IMR-90 (cell line): Measurements from ENCODE around the gene TAS1R1. TPM values are rescaled to one million over a fixed set of nuclear protein-coding genes. Genes with fewer than 3 reads are reported as not detected.

ENCODE experiments used
- ATAC-seq: fragments of 200-7000 bp; cut with Tn5 transposase; 2 replicates; pipeline ENCODE4 v1.9.1; 2020; ENCODE audit warnings: low read depth, mild to moderate bottlenecking, moderate library complexity
- BruUV-seq: library from RNA; stranded (reverse); fragments of 400-500 nt; replicated peaks from 2 replicates; lab custom pipeline; 2021; lab: Mats Ljungman, UMichigan
- CTCF ChIA-PET: fragments of 300-600 bp; formaldehyde crosslinking; extraction: SDS; loops from one replicate; lab custom pipeline; 2021; ENCODE audit warnings: antibody characterized with exemption; lab: Yijun Ruan, JAX
- POLR2A ChIA-PET: fragments of 300-600 bp; sonication (Branson Sonifier 250); formaldehyde crosslinking; loops from one replicate; lab custom pipeline; 2022; ENCODE audit warnings: antibody characterized with exemption; ENCODE audit not compliant: unreplicated experiment; lab: Charles Lee
- DNase-seq: peaks from one replicate; pipeline ENCODE4 v3.0.0; 2013
- H2AFZ ChIP-seq: replicated peaks from 2 replicates; pipeline ENCODE3; 2013; ENCODE audit warnings: low read length, mild to moderate bottlenecking; ENCODE audit not compliant: poor library complexity
- H2AK5ac ChIP-seq: 2 replicates; pipeline ENCODE4 v1.6.1; 2013; ENCODE audit warnings: low read depth, low read length, inconsistent platforms
- H2AK9ac ChIP-seq: replicated peaks from 2 replicates; pipeline ENCODE3; 2013; ENCODE audit warnings: mild to moderate bottlenecking, low read depth, low read length, moderate library complexity; ENCODE audit not compliant: poor library complexity
- H2BK120ac ChIP-seq: 2 replicates; pipeline ENCODE4 v1.6.1; 2013; ENCODE audit warnings: low read depth, low read length, inconsistent platforms
- H2BK15ac ChIP-seq: 3 replicates; pipeline ENCODE4 v1.6.1; 2013; ENCODE audit warnings: low read depth, low read length, inconsistent platforms
- H2BK20ac ChIP-seq: 2 replicates; pipeline ENCODE4 v1.6.1; 2013; ENCODE audit warnings: low read depth, mild to moderate bottlenecking, inconsistent platforms, low read length, moderate library complexity
- H2BK5ac ChIP-seq: 2 replicates; pipeline ENCODE4 v1.6.1; 2013; ENCODE audit warnings: mild to moderate bottlenecking, low read depth, low read length, inconsistent platforms; ENCODE audit not compliant: poor library complexity, severe bottlenecking
- H3K14ac ChIP-seq: replicated peaks from 2 replicates; pipeline ENCODE4 v1.6.1; 2013; ENCODE audit warnings: low read depth, low read length, inconsistent platforms
- H3K18ac ChIP-seq: 2 replicates; pipeline ENCODE4 v1.6.1; 2013; ENCODE audit warnings: low read depth, low read length, control low read depth
- H3K23ac ChIP-seq: 2 replicates; pipeline ENCODE4 v1.6.1; 2013; ENCODE audit warnings: low read depth, low read length, inconsistent platforms
- H3K27ac ChIP-seq: 2 replicates; pipeline ENCODE4 v1.5.1; 2013; ENCODE audit warnings: mild to moderate bottlenecking, control low read depth, low read length; ENCODE audit not compliant: insufficient read depth
- H3K27me3 ChIP-seq: 2 replicates; pipeline ENCODE4 v1.6.1; 2013; ENCODE audit warnings: low read length; ENCODE audit not compliant: control insufficient read depth, insufficient read depth
- H3K36me3 ChIP-seq: 2 replicates; pipeline ENCODE4 v1.6.1; 2013; ENCODE audit warnings: low read length, mixed read lengths; ENCODE audit not compliant: control insufficient read depth, insufficient read depth
- H3K4ac ChIP-seq: 2 replicates; pipeline ENCODE4 v1.6.1; 2013; ENCODE audit warnings: low read depth, low read length, inconsistent platforms
- H3K4me1 ChIP-seq: 2 replicates; pipeline ENCODE4 v1.6.1; 2013; ENCODE audit warnings: low read length, mixed read lengths; ENCODE audit not compliant: control insufficient read depth, insufficient read depth
- H3K4me2 ChIP-seq: 2 replicates; pipeline ENCODE4 v1.6.1; 2013; ENCODE audit warnings: low read depth, mild to moderate bottlenecking, control low read depth, low read length, moderate library complexity
- H3K4me3 ChIP-seq: 2 replicates; pipeline ENCODE4 v1.5.1; 2013; ENCODE audit warnings: low read depth, mild to moderate bottlenecking, control low read depth, low read length, moderate library complexity; ENCODE audit not compliant: insufficient read depth
- H3K56ac ChIP-seq: 2 replicates; pipeline ENCODE4 v1.6.1; 2013; ENCODE audit warnings: low read length, inconsistent platforms; ENCODE audit not compliant: insufficient read depth; ENCODE audit errors: extremely low read depth
- H3K79me1 ChIP-seq, 2 experiments: 2 replicates each; pipeline ENCODE4 v1.6.1; 2013; ENCODE audit warnings: low read length in 2 of 2, inconsistent platforms in 1 of 2, low read depth in 1 of 2
- H3K9ac ChIP-seq: 2 replicates; pipeline ENCODE4 v1.6.1; 2013; ENCODE audit warnings: low read depth, low read length, control low read depth
- H3K9me1 ChIP-seq: 2 replicates; pipeline ENCODE4 v1.6.1; 2013; ENCODE audit warnings: low read length, inconsistent platforms; ENCODE audit not compliant: insufficient read depth
- H3K9me3 ChIP-seq: 2 replicates; pipeline ENCODE4 v1.6.1; 2013; ENCODE audit warnings: low read length; ENCODE audit not compliant: control insufficient read depth, insufficient read depth
- H4K20me1 ChIP-seq: 2 replicates; pipeline ENCODE4 v1.6.1; 2013; ENCODE audit warnings: low read length, inconsistent platforms; ENCODE audit not compliant: insufficient read depth
- H4K5ac ChIP-seq: 2 replicates; pipeline ENCODE4 v1.6.1; 2013; ENCODE audit warnings: mild to moderate bottlenecking, low read depth, low read length, control low read depth
- H4K8ac ChIP-seq, 2 experiments: 2 replicates each; pipeline ENCODE4 v1.6.1; 2013; ENCODE audit warnings: low read depth in 2 of 2, low read length in 2 of 2, control low read depth in 1 of 2, inconsistent platforms in 1 of 2
- H4K91ac ChIP-seq: 2 replicates; pipeline ENCODE4 v1.6.1; 2013; ENCODE audit warnings: low read depth, low read length, inconsistent platforms; ENCODE audit not compliant: insufficient read depth
- MAFK ChIP-seq: IDR thresholded peaks from 2 replicates; pipeline ENCODE4 v1.6.1; 2012; ENCODE audit warnings: low read depth, low read length, improper control_type of control experiment
- RFX5 ChIP-seq: IDR thresholded peaks from 2 replicates; pipeline ENCODE4 v1.8.0; 2012; ENCODE audit warnings: low read depth, mild to moderate bottlenecking, low read length, moderate library complexity
- WGBS, 2 experiments: methylation state at CpG; one replicate each; pipeline versions ENCODE4 v1.1.5 to v1.1.7; 2013; ENCODE audit warnings: missing lambda C conversion rate in 2 of 2; ENCODE audit not compliant: insufficient read length in 1 of 2; ENCODE audit errors: extremely low coverage in 2 of 2; 5-methylcytosine and 5-hydroxymethylcytosine counted together
- dilution Hi-C: fragments of 300-500 bp; cut with HindIII; formaldehyde crosslinking; loops from one replicate; pipeline ENCODE4 v1.14.3; 2018; ENCODE audit warnings: low sequenced_read_pairs; ENCODE audit not compliant: unreplicated experiment
- in situ Hi-C: fragments of 300-500 bp; cut with MboI; formaldehyde crosslinking; loops from 3 replicates; pipeline ENCODE4 v1.14.3; 2019; ENCODE audit warnings: low sequenced_read_pairs, inconsistent platforms, mixed read lengths
- intact Hi-C: fragments of 100-400 bp; cut with micrococcal nuclease; formaldehyde crosslinking; loops from 2 replicates; pipeline ENCODE4 v1.10.0; 2022
- polyA plus RNA-seq, 3 experiments: library from polyadenylated mRNA; depleted of rRNA; stranded (reverse); fragments of >200 nt; gene quantifications; 2 replicates each; pipeline ENCODE4 v1.2.3, GENCODE V29; 2012; ENCODE audit warnings: low replicate concordance in 1 of 3
- total RNA-seq: library from RNA; depleted of rRNA; stranded (reverse); fragments of >200 nt; gene quantifications from 2 replicates; pipeline ENCODE4 v1.2.3, GENCODE V29; 2012

Gene TAS1R1
- total and polyA plus RNA-seq, 2 of the 4 experiments (the other 2 are of a cell fraction), result 0.05 TPM; not detected in 1

DNA sequence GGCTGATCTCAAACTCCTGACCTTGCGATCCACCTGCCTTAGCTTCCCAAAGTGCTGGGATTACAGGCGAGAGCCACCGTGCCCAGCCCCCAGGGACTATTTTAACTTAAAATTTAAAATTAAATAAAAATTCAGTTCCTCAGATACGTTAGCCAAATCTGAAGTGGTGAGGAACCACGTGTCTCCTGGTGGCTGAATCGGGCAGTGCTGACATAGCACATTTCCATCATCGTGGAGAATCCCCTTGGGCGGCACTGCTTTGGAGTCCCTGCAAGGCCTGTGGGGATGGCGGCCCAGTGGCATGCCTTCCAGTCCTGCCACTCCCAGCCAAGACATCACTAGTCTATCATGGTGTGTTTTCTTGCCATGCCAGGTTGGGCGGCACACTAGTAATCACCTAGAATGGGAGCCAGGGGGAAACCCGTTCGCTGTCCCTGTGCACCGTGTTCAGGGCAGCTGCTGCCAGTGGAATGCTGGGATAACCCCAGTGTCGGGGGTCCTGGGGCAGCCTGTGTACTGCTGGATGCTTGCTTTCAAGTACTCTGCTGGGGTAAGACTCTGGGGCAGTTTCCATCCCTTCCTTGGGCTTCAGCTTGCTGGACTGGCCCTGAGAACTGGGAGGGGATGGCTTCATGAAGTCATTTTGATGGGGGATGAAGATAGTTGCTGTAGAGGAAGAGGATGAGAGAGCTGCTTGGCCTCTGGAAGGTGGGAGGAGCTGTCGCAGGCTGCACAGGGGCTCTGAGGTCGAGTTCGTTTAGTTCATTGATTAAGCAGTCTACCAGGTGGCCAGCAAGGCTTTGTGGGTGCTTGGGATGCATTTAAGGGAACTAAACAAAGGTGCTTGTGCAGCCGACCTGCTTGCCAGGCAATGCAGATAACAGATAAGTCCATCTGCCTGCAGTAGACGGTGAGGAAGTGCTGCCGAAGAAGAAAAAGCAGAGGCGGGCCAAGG lies 29.3 kb downstream of the TAS1R1 start:
- dilution Hi-C loops (no loop called here), in situ Hi-C loops (no loop called here), intact Hi-C loops (no loop called here)
- WGBS, 2 experiments, result 74% methylated on average over 13 of the region's 21 CpGs; no CpG with 5 or more reads in 1 of the 2 experiments
- no peaks in the 10 kb centered on the region for H3K27me3 ChIP-seq
- no peaks in the 10 kb centered on the region for H3K9me3 ChIP-seq
- H2AK9ac ChIP-seq, result peak overlapping the region; percentile 15
- no peak overlapping the region for H4K8ac ChIP-seq
- H2BK15ac ChIP-seq, result no peak overlapping the region
- no peak for ATAC-seq
- H3K9me1 ChIP-seq, result peaks cover 11% of the 10 kb centered on the region
- no peak overlapping the region for H3K18ac ChIP-seq
- no peak overlapping the region for H4K5ac ChIP-seq
- no peak overlapping the region for H3K4ac ChIP-seq
- H3K4me1 ChIP-seq, result peaks cover 8% of the 10 kb centered on the region
- no peak overlapping the region for H3K14ac ChIP-seq
- BruUV-seq, result no TSS peak
- no peak overlapping the region for H3K27ac ChIP-seq
- POLR2A ChIA-PET, result no interaction called here
- H4K91ac ChIP-seq, result no peak overlapping the region
- H2BK120ac ChIP-seq, result no peak overlapping the region
- H3K79me1 ChIP-seq, result peaks cover 15 to 51% of the 10 kb centered on the region in 2 experiments
- no peak overlapping the region for H3K56ac ChIP-seq
- peaks cover 31% of the 10 kb centered on the region for H4K20me1 ChIP-seq
- no peak overlapping the region for H3K4me3 ChIP-seq
- H2AFZ ChIP-seq, result no peak overlapping the region
- TF ChIP-seq RFX5 (no peak), MAFK (peak; percentile 92)
- no peak overlapping the region for H3K4me2 ChIP-seq
- H2BK20ac ChIP-seq, result no peak overlapping the region
- H3K9ac ChIP-seq, result no peak overlapping the region
- CTCF ChIA-PET, result interaction anchor here (0.7 kb wide), 1 partner anchor 21 kb away, joined by 5 read pairs; no protein-coding TSS in a partner anchor
- DNase-seq, result no peak
- H3K23ac ChIP-seq, result no peak overlapping the region
- H2BK5ac ChIP-seq, result no peak overlapping the region
- H3K36me3 ChIP-seq, result peaks cover 26% of the 10 kb centered on the region
- H2AK5ac ChIP-seq, result no peak overlapping the region
